OCI-LY7 (cell line): ENCODE results near the gene ABHD15. TPM values are rescaled to one million over a fixed set of nuclear protein-coding genes. Genes with fewer than 3 reads are reported as not detected.

ENCODE experiments used
- BruUV-seq: library from RNA; stranded (reverse); fragments of 400-500 nt; replicated peaks from 2 replicates; lab custom pipeline; 2021; lab: Mats Ljungman, UMichigan
- CTCF ChIA-PET: fragments of 300-600 bp; sonication (Branson Sonifier 250); formaldehyde crosslinking; loops from one replicate; lab custom pipeline; 2022; ENCODE audit warnings: antibody characterized with exemption; ENCODE audit not compliant: unreplicated experiment; lab: Charles Lee
- POLR2A ChIA-PET: fragments of 300-600 bp; sonication (Branson Sonifier 250); formaldehyde crosslinking; loops from one replicate; lab custom pipeline; 2022; ENCODE audit warnings: antibody characterized with exemption; lab: Charles Lee
- DNase-seq: peaks from one replicate; pipeline ENCODE4 v3.0.0-alpha.2; 2015; ENCODE audit warnings: low spot score
- H2AFZ ChIP-seq: fragments of 200-600 bp; sonication (generic), shearing (Covaris generic); 2 replicates; pipeline ENCODE4 v1.6.1; 2014; ENCODE audit warnings: mild to moderate bottlenecking, antibody characterized with exemption, low read length, moderate library complexity
- H3K27ac ChIP-seq: fragments of 200-600 bp; sonication (generic); 2 replicates; pipeline ENCODE4 v1.5.1; 2014; ENCODE audit warnings: mixed run types, low read depth, mild to moderate bottlenecking, moderate library complexity, low read length, inconsistent platforms; ENCODE audit not compliant: poor library complexity, severe bottlenecking
- H3K36me3 ChIP-seq: fragments of 200-600 bp; sonication (generic); 2 replicates; pipeline ENCODE4 v1.6.1; 2014; ENCODE audit warnings: mild to moderate bottlenecking, antibody characterized with exemption, low read length, moderate library complexity, mixed read lengths; ENCODE audit not compliant: insufficient read depth
- H3K4me1 ChIP-seq: fragments of 200-600 bp; sonication (generic); 2 replicates; pipeline ENCODE4 v1.5.1; 2014; ENCODE audit warnings: mild to moderate bottlenecking, low read length; ENCODE audit not compliant: insufficient read depth, poor library complexity, severe bottlenecking
- H3K4me2 ChIP-seq: fragments of 200-600 bp; sonication (generic); 2 replicates; pipeline ENCODE4 v1.6.1; 2014; ENCODE audit warnings: mild to moderate bottlenecking, low read length
- H3K4me3 ChIP-seq: fragments of 200-600 bp; sonication (generic); 2 replicates; pipeline ENCODE4 v1.5.1; 2014; ENCODE audit warnings: mild to moderate bottlenecking, low read depth, low read length; ENCODE audit not compliant: poor library complexity, severe bottlenecking
- H3K79me2 ChIP-seq: fragments of 200-600 bp; sonication (generic); 2 replicates; pipeline ENCODE4 v1.6.1; 2016; ENCODE audit warnings: low read depth, mild to moderate bottlenecking, low read length, moderate library complexity, mixed read lengths; ENCODE audit not compliant: insufficient read depth
- H3K9me2 ChIP-seq: fragments of 200-600 bp; sonication (generic); 2 replicates; pipeline ENCODE4 v1.6.1; 2016; ENCODE audit warnings: mild to moderate bottlenecking, low read length, mixed read lengths; ENCODE audit not compliant: insufficient read depth
- H3K9me3 ChIP-seq: fragments of 200-600 bp; sonication (generic); 2 replicates; pipeline ENCODE4 v1.6.1; 2014; ENCODE audit warnings: mild to moderate bottlenecking, mixed run types, low read length, mixed read lengths
- H4K20me1 ChIP-seq: fragments of 200-600 bp; sonication (generic); 2 replicates; pipeline ENCODE4 v1.6.1; 2014; ENCODE audit warnings: mild to moderate bottlenecking, antibody characterized with exemption, low read length, moderate library complexity, mixed read lengths; ENCODE audit not compliant: insufficient read depth
- CTCF ChIP-seq: fragments of 200-600 bp; sonication (generic); conservative IDR thresholded peaks from 2 replicates; pipeline ENCODE4 v1.5.1; 2014; ENCODE audit warnings: mild to moderate bottlenecking, antibody characterized with exemption, low read length, moderate library complexity, mixed read lengths
- EZH2phosphoT487 ChIP-seq: fragments of 200-600 bp; sonication (generic); IDR thresholded peaks from 2 replicates; pipeline ENCODE4 v1.6.1; 2018; ENCODE audit warnings: low read depth, borderline replicate concordance, mild to moderate bottlenecking, mixed run types, antibody characterized with exemption, low read length, moderate library complexity, mixed read lengths
- intact Hi-C: fragments of 100-400 bp; cut with micrococcal nuclease; formaldehyde crosslinking; loops from one replicate; pipeline ENCODE4 v1.10.0; 2022; ENCODE audit not compliant: unreplicated experiment
- total RNA-seq, 2 experiments: library from RNA; depleted of rRNA in 1 of 2; stranded (reverse); fragments of >200 nt in 1 of 2; shearing (Covaris generic) in 1 of 2; gene quantifications; 2 replicates each; pipeline ENCODE4 v1.2.3, GENCODE V29; 2014 to 2022

ABHD15 gene
- total RNA-seq, 2 experiments from 2014 or later, result 8.5 to 15.3 TPM

DNA sequence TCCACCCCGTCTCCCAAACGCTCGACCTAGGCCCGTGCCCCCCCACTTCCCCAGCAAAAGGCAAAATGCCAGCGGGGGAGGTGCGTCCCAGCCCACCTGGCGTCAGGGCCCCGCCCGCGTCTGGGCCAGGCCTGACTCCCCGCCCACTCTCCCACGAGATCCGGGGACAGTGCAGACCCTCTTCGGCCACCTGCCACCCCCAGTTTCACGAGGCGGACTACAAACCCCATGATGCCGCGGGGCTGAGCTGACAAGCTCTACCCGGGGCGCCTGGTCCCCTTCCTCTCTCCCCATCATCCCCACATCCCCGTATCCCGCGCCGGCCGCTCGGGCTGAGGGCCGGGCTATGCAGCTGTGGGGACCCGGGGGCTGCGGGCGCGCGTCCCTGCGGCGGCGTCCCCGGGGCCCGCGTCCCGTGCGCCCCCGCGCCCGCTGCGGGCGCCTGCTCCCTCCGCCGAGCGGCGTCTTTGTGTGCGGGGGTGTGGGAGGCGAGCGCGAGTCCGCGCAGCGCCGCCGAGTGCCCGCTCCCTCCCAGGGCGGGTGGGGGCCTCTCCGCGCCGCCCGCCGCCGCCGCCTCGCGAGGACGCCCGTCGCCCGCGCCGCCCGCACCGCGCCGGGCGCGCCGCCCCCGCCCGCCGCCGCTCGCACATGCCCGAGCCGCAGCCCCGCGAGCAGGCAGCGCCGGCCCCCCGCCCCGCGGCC, 26.2 kb upstream of the ABHD15 start, which contains the start of gene ANKRD13B:
Gene ANKRD13B, plus strand, starts transcription at position 283 of the 702 bp plus-strand sequence. CDS start 490 bp downstream, outside the sequence.
- BruUV-seq, result no TSS peak
- TF ChIP-seq CTCF, result no peak
- TF ChIP-seq EZH2phosphoT487, result no peak
- peak; percentile 71 for DNase-seq
- Histone ChIP-seq H3K4me3 (peak within 1 kb of the TSS; percentile 92), H3K4me1 (peaks cover 39% of the 10 kb centered on the region), H3K79me2 (peaks cover 16% of the 10 kb centered on the region), H3K36me3 (no peaks in the 10 kb centered on the region), H3K4me2 (peak within 1 kb of the TSS; percentile 99), H2AFZ (peak within 1 kb of the TSS; percentile 87), H4K20me1 (peaks cover 17% of the 10 kb centered on the region; the same call in 1 of the 2 replicates), H3K9me2 (no peaks in the 10 kb centered on the region), H3K27ac (peak within 1 kb of the TSS; percentile 61), H3K9me3 (no peaks in the 10 kb centered on the region)
- CTCF ChIA-PET, result interaction anchor here (0.9 to 1.7 kb wide), 2 partner anchors 24 to 223 kb away, joined by 3 to 12 read pairs; no protein-coding TSS in a partner anchor
- intact Hi-C loops, result no loop called here
- POLR2A ChIA-PET, result interaction anchor here (1.0 to 1.9 kb wide), 4 partner anchors 12 to 129 kb away, joined by 3 to 8 read pairs (median 5); no protein-coding TSS in a partner anchor

GRCh38 chr17:29591737-29592608, 25.1 kb upstream of the ABHD15 start:
- Histone ChIP-seq H3K4me2 (peak overlapping the region; percentile 99), H3K36me3 (no peaks in the 10 kb centered on the region), H3K4me3 (peak overlapping the region; percentile 79), H3K27ac (peak overlapping the region; percentile 61), H2AFZ (peak overlapping the region; percentile 87; the same call in 1 of the 2 replicates), H3K9me2 (no peaks in the 10 kb centered on the region), H3K79me2 (peaks cover 26% of the 10 kb centered on the region), H4K20me1 (peaks cover 17% of the 10 kb centered on the region; the same call in 1 of the 2 replicates), H3K4me1 (peaks cover 49% of the 10 kb centered on the region), H3K9me3 (no peaks in the 10 kb centered on the region)
- TF ChIP-seq CTCF (peak; percentile 97), EZH2phosphoT487 (no peak)
- CTCF ChIA-PET, result interaction anchor here (0.9 to 1.7 kb wide), 3 partner anchors 11 to 222 kb away, joined by 3 to 12 read pairs (median 4); no protein-coding TSS in a partner anchor
- POLR2A ChIA-PET, result interaction anchor here (0.6 to 1.9 kb wide), 5 partner anchors 8 to 130 kb away, joined by 3 to 8 read pairs (median 3); no protein-coding TSS in a partner anchor
- BruUV-seq, result no TSS peak
- peak; percentile 84 for DNase-seq
- intact Hi-C loops, result loop anchor here (1.0 kb wide), 1 partner anchor 12 kb away; no protein-coding TSS in a partner anchor
